Stimulated activated CD4-positive, alpha-beta T cell treated with anti-CD3 and anti-CD28 coated beads, Interleukin-1b, Interleukin-23, amount 100 ng/mL, for 4 hours (primary cell): ENCODE results near the gene DCTN2.
"Not testable (repeated sequence)": the region's sequence is repeated elsewhere in the genome, so short reads cannot be mapped to it uniquely, and the experiment has no call there.

ENCODE experiments used
- DNase-seq, 2 donors: peaks; one replicate each; pipeline ENCODE4 v3.0.0-alpha.2; 2020; ENCODE audit warnings: low read depth in 2 of 2

Gene DCTN2

DNA sequence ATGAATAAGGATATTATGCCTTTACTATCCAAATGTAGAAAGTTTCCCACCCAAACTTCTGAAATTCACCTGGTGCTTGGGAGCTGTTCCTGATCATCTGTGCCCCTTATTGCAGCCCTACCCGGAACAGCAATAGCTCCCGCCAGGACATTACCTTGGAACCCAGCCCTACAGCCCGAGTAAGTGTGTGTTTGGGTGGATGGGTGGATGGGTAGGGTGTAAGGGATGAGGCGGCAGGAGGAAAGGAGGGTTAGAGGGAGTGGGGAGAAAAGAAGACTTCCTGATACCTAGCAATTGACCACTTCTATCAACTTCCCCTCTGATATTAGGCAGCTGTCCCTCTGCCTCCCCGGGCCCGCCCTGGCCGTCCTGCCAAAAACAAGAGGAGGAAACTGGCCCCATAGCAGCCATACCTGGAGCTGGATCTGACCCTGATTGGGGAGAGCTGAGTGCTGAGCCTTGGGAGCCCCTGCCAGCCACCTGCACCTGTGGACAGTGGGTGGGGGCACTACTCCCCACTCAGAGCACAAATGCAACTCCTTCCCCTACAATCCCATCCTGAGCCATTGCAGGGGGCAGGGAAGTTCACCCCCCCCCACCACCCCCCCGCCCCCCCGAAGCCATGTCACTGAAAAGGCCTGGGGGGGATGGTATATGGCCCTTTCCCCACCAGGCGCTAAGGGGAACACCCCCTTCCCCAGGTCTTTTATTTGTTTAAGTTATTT is 18.0 kb downstream of the DCTN2 start:
- no peak for DNase-seq

DNA sequence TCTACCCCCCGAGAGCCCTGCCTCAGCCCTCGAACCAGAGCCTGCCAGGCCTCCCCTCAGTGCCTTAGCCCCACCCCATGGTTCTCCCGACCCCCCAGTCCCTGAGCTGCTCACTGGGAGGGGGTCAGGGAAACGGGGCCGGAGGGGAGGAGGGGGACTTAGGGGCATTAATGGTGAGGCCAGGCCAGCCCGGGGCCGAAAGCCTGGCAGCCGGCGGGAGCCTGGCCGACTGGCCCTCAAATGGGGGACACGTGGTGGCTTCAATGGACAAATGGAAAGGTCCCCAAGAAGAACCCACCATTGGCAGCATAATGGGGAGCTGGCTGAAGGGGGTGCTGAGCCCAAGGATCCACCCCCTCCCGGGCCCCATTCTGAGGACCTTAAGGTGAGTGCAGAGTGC is 18.8 kb downstream of the DCTN2 start:
- no peak for DNase-seq

DNA sequence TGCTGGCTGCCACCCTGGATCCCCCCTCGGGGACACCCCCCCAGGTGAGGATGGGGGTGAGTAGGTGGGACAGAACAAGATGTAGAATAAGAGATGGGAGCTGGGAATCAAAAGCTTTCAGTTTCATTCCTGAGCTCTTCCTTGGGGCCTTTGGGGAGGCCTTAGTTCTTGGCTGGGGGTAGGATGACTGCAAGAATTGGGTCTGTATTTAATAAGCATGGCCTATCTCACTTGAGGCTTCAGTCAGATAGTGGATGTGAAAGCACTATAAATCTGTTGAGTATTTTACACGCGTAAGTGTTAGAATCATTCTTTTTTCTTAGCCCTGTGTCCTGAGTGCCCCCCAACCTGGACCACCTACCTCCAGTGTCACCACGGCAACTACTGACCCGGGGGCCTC is 19.8 kb downstream of the DCTN2 start:
- DNase-seq, result no peak

DNA sequence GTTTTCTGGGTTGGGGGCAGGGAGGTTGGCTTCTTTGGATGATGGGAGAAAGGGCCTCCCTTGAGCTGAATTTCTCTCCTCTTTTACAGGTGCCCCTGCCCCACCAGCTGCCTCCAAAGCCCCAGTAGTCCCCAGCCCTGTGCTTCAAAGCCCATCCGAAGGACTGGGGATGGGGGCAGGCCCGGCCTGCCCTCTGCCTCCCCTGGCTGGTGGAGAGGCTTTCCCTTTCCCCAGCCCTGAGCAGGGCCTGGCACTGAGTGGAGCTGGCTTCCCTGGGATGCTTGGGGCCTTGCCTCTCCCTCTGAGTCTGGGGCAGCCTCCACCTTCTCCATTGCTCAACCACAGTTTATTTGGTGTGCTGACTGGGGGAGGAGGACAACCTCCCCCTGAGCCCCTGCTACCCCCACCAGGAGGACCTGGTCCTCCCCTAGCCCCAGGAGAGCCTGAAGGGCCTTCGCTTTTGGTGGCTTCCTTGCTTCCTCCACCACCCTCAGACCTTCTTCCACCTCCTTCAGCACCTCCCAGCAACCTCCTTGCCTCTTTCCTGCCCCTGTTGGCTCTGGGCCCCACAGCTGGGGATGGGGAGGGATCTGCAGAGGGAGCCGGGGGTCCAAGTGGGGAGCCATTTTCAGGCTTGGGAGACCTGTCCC is 20.4 kb downstream of the DCTN2 start:
- DNase-seq, result no peak

DNA sequence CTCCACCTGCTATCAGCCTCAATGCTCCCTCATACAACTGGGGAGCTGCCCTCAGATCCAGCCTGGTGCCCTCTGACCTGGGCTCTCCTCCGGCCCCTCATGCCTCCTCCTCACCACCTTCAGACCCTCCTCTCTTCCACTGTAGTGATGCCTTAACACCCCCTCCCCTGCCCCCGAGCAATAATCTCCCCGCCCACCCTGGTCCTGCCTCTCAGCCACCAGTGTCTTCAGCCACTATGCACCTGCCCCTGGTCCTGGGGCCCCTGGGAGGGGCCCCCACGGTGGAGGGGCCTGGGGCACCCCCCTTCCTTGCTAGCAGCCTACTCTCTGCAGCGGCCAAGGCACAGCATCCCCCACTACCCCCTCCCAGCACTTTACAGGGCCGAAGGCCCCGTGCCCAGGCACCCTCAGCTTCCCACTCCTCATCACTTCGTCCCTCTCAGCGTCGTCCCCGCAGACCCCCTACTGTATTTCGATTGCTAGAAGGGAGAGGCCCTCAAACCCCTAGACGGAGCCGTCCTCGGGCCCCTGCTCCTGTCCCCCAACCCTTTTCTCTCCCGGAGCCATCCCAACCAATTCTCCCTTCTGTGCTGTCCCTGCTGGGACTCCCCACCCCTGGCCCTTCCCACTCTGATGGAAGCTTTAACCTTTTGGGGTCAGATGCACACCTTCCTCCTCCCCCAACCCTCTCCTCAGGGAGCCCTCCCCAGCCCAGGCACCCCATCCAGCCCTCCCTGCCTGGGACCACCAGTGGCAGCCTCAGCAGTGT is 21.2 kb downstream of the DCTN2 start:
- DNase-seq, result no peak

DNA sequence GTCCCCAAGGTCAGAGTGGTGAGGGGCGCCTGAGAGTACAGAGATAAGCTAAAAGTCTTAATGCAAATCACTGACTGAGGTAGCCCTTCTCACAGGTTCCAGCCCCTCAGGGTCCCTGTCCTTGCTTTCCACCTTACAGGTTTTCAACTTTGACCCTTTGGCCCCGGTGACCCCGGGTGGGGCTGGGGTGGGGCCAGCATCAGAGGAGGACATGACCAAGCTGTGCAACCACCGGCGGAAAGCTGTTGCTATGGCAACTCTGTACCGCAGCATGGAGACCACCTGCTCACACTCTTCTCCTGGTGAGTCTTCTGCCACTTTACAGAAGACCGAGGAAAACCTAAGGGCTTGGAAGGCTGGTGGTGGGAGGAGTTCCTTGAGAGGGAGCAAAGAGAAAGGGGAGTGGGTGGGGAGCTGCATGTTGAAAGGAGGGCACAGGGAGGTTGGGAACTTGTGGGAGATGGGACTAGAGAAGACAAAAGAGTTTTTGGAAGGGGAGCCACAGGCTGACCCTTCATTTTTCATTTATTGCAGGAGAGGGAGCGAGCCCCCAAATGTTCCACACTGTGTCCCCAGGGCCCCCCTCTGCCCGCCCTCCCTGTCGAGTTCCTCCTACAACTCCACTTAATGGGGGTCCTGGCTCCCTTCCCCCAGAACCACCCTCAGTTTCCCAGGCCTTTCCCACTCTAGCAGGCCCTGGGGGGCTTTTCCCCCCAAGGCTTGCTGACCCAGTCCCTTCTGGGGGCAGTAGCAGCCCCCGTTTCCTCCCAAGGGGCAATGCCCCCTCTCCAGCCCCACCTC is 22.0 kb downstream of the DCTN2 start:
- DNase-seq, result no peak

DNA sequence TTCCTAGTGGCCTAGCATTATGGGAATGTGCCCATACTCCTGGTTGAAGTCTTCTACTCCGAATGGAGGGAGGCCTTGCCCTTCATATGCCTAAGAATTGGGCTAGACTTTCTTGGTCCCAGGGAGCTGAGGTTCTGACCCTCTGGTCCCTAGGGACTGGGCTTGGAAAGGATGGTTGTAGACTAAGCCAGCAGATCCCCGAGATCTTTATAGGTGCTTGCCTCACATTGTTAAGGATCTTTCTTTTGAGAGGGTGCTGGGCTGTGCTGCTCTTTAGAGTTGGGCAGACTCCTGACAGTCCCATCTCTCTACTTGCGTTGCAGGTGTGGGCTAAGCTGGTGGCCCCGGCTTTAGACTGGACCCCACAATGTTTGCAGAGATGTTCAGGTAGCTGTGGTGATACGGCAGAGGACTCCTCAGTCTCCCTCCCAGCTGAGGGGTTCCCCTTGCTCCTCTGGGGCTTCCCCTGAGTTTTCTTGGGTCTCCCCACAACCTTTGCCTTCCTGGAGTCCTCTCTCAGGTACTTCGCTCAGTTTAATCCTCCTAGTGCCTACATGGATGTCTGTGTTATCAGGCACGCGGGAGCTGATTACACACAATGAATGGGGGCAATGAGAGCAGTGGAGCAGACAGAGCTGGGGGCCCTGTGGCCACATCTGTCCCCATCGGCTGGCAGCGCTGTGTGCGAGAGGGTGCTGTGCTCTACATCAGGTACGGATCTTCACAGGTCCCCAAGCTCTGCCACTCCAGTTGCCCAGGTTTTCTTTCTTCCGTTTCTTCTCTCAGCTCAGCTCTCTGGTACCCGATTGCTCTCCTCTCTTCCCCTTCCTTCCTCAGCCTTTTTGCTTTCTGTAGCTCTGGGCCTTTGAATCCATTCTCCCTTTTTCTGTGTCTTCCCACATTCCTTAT is 23.0 kb downstream of the DCTN2 start:
- DNase-seq, result no peak

DNA sequence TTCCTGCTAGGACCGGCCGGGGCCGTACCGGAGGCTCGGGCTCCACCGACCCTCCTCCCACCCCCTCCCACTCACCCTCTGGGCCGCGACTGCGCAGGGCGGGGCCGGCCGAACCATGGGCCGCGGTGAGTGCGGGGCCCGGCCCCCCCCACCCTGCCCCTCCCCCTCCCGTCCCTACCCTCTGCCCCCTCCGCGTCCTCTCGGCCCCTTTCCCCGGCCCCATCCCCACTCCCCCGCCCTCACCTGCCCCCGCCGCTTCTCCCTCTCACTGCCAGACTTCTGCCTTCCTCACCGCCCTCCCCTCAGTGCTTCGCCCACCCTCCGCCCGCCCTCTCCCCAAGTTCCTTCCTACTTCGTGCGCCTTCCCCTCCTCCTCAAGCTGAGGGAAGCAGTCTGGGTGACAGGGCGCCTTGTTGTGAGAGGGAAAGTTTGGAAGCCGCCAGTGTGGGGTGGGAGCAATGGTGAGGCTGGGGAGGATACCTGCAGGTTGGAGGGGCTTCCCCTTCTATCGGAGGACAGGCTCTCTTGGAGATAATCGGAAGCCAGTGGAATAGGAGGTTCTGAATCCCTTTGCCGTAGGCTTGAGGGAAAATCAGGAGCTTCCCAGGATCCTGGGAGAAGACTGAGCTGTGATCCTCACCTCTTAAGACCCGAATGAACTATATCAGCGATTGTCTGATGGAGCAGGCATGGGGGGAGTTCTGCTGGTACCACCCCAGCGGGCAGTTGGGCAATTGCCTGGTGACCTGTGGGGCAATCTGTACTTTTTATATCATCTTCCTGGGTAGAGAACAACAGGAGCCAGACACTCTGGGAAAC is 23.9 kb downstream of the DCTN2 start:
- DNase-seq, result peak in 1 of 2 donors; percentile 36

DNA sequence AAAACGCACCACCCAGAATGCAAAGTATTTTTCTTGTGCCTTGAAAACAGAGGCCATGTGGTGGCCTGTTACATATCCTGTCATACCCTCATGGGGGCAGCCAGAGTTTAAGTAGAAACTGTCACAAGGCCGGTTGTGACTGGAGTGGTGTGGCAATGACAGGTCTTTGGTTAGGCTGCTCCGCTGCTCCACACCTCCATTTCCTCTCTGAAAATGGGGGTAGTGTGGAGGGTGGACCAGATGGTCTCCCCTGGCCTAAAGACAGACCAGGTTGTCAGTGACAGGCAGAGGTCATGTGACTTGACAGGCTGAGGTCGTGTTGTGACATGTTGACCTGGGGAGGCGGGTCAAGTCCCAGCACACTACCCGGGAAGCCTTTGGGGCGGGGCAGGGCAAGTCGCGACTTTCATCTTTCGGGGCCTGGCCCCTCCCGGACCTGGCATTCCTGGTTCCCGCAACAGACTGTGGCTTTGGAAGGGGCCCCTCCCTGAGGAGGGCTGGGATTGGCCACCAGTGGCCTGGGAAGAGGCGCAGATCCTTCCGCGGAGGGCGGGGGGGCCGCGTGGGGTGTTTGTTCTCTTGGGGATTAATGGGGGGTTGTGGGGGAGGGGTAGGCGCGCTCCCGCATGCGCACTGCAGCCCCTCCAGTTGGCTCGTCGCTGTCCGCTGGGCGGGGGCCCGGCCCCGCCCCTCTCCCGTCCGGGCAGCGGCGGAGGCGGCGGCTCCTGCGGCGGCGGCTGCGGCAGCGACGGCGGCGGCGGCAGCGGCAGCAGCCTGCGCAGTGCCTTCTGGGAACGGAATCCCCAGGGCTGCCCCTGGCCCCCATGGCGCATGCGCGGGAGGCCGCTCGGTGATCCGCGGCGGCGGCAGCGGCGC is 24.7 kb downstream of the DCTN2 start, which contains the start of gene MBD6:
Gene MBD6, plus strand, starts transcription at position 814 of the 876 bp plus-strand sequence. CDS start 1,480 bp downstream, outside the sequence.
- peak; percentile 84 to 89 for DNase-seq

DNA sequence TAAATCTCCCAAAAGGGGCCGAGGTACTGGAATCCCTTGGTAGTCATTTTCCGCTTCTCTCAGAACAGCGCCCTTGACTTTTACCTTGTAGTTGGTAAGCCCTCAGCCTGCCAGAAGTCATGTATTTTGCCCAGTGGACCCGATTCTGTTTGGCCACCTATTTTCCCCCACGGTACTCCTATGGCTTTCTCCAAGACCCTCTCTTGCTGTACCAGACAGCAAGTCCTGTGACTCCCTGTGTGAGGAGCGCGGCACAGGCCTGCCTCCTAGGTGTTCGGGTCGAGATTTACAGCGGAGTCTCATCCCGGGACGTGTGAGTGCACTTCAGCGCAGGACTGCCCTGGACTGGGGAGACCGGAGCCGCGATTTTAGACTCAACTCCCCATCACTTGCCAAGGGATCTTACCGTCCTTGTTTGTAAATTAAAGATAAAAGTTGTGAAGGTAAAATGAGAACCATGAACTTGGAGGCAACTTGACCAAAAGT is 25.4 kb downstream of the DCTN2 start:
- DNase-seq, result no peak

DNA sequence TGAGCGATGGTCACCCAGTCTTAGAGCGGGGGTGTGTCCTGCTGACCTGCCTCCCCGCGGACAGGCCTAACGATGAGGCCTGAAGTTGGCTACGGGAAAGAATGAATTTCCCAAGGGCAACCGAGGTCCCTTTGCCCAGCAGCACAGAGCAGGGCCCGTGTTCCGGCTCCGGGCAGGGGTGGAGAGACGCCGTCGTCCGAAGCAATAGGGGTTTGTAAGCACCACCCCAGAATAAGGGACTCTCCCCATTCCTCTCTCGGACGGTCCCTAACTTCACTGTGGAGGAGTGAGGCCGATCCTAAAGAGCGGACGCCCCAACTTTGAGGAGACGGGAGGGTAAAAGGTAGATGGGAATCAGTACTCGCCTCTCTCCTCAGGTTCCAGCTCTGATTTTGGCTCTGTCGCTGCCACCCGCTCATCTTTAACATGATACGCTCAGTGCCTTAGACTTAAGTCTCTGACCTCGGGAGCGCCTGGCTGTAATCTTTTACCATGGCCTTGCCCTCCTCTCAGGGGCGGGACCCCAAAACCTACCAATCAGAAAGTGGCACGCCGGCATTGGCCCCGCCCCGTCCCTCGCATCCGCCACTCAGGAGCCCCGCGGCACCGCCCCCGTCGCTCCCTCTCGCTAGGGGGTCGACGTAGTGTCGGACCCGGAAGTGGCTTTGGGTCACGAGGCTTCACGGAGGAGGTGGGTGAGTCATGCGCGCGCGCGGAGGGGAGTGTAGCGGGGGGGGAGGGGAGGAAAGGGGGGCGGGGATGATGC is 26.8 kb downstream of the DCTN2 start, which contains the start of gene DDIT3:
Gene DDIT3, minus strand, starts transcription at position 462 of the 766 bp plus-strand sequence. CDS start 3,108 bp downstream, outside the sequence.
- peak; percentile 99 for DNase-seq

DNA sequence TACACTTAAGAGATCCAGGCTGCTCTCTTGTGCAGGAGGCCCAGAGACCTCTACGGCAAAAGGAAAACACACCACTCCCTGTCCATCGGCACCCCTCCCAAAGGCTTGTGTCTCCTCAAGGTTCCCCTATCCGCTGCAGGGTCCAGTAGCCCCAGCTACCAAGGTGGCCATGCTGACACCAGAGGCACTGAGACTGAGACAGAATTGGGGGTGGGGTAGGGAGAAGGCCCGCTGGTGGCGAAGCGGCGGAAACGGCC is 27.3 kb downstream of the DCTN2 start:
- peak in 1 of 2 donors; percentile 15 for DNase-seq

DNA sequence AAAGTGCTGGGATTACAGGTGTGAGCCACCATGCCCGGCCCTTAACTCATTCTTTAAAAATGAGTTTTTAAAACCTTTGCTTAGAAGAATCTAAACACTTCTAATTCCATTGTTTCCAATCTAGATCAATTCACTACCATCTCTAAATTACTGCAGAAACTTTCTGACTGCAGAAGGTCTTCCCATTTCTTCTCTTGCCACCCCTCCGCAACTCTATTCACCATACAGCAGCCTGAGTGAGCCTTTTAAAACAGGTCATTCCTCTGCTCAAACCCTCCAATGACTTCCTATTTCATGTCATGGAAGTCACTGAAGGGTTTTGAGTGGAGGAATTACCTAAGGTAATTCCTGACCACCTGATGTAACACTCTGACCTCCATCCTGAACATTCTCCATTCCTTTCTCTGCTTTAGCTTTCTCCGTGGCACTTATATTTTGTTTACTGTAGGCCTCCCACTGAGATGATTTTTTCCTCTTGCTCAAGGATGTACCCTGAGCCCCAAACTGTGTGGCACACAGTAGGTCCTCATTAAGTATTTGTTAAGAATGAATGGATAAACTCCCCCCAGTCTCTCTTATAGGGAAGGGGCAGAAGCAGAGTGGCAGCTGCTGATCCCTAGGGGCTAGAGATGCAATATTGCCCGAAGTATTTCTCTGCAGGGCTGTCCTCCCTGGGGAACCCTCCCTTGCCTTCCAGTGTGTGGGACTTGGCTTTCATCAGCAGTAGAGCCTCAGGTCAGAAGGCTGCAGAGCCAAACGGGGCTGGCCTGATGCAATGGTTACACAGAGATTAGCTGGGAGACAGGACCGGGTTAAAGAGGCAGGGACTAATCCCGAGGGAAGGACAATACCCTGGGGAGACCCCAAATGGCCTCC is 27.8 kb downstream of the DCTN2 start:
- no peak for DNase-seq

DNA sequence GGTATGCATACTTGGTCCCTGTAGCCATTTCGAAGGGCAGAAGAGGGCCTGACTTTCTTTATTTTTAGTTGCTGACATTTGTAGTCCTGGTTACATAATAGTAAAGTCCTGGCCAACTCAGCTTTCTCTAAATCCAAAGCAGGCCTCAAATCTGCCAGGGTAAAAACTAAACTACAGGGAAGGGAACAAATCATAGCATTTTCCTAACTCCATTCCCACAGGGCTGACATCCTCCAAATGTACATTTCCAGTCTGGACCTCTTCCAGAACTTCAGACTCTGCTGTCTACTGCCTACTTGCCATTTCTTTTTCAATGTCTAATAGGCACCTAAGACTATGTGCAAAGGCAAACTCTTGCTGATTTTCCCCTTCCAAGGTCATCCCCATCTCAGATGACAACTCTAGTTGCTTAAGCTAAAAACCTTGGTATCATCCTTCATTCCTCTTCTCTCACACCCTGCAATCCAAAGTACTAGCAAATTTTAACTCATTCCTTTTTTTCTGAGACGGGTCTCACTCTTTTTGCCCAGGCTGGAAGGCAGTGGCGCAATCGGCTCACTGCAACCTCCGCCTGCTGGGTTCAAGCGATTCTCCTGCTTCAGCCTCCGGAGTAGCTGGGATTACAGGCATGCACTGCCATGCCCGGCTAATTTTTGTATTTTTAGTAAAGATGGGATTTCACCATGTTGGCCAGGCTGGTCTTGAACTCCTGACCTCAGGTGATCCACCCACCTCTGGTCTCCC is 28.6 kb downstream of the DCTN2 start:
- DNase-seq, result no peak

DNA sequence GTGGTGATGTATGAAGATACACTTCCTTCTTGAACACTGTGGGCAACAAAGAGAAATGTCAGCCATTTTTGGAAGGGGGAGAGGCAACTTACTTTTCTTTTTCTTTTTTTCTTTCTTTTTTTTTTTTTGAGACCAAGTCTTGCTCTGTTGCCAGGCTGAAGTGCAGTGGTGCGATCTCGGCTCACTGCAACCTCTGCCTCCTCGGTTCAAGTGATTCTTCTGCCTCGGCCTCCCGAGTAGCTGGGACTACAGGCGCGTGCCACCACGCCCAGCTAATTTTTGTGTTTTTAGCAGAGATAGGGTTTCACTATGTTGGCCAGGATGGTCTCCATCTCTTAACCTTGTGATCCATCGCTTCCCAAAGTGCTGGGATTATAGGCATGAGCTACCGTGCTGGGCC is 29.3 kb downstream of the DCTN2 start:
- not testable (repeated sequence) for DNase-seq

DNA sequence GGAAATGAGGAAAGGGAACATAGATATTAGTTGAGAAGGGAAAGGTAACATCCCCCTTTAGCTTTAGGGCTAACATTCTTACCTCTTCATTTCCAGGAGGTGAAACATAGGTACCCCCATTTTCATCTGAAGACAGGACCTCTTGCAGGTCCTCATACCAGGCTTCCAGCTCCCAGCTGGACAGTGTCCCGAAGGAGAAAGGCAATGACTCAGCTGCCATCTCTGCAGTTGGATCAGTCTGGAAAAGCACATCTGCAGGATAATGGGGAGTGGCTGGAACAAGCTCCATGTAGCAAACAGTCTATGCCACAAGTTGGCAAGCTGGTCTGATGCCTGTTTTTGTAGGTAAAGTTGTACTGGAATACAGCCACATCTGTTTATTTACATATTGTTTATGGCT is 29.8 kb downstream of the DCTN2 start:
- no peak for DNase-seq
